Stimulated activated CD8-positive, alpha-beta memory T cell treated with anti-CD3 and anti-CD28 coated beads, Interleukin-12 subunit alpha, Interleukin-12 subunit beta, amount 100 ng/mL, for 24 hours (primary cell): ENCODE data around the gene DIAPH2.

Experiments
- DNase-seq: peaks from one replicate; pipeline ENCODE4 v3.0.0-alpha.2; 2020; ENCODE audit errors: extremely low read depth

The DIAPH2 gene

GRCh38 chrX:97168646-97169045 is 484.0 kb downstream of the DIAPH2 start:
- no peak for DNase-seq

GRCh38 chrX:97175147-97175546 is 490.5 kb downstream of the DIAPH2 start:
- DNase-seq, result no peak

GRCh38 chrX:97189668-97190067 is 505.0 kb downstream of the DIAPH2 start:
- DNase-seq, result no peak

GRCh38 chrX:97199501-97199900 is 514.9 kb downstream of the DIAPH2 start:
- DNase-seq, result no peak

- no peak for DNase-seq
Observed at GRCh38 chrX:97200454-97200853, 515.8 kb downstream of the DIAPH2 start.

GRCh38 chrX:97210501-97210900 is 525.9 kb downstream of the DIAPH2 start:
- no peak for DNase-seq

- no peak for DNase-seq
Observed at GRCh38 chrX:97211070-97211469, 526.4 kb downstream of the DIAPH2 start.

GRCh38 chrX:97215186-97215585 is 530.5 kb downstream of the DIAPH2 start:
- DNase-seq, result no peak

- no peak for DNase-seq
Observed at GRCh38 chrX:97224148-97224547, 539.5 kb downstream of the DIAPH2 start.

GRCh38 chrX:97229318-97229717 is 544.7 kb downstream of the DIAPH2 start:
- no peak for DNase-seq

GRCh38 chrX:97230948-97231347 is 546.3 kb downstream of the DIAPH2 start:
- DNase-seq, result no peak

- DNase-seq, result no peak
Observed at GRCh38 chrX:97234471-97235081, 549.9 kb downstream of the DIAPH2 start.

- DNase-seq, result no peak
Observed at GRCh38 chrX:97238632-97239031, 554.0 kb downstream of the DIAPH2 start.

GRCh38 chrX:97252111-97252510 is 567.5 kb downstream of the DIAPH2 start:
- DNase-seq, result no peak

- DNase-seq, result no peak
Observed at GRCh38 chrX:97260679-97261078, 576.0 kb downstream of the DIAPH2 start.

GRCh38 chrX:97266406-97267121 is 581.9 kb downstream of the DIAPH2 start:
- DNase-seq, result no peak

GRCh38 chrX:97267396-97268181 is 582.9 kb downstream of the DIAPH2 start:
- DNase-seq, result no peak

- no peak for DNase-seq
Observed at GRCh38 chrX:97268182-97268680, 583.6 kb downstream of the DIAPH2 start.

GRCh38 chrX:97284531-97284930 is 599.9 kb downstream of the DIAPH2 start:
- no peak for DNase-seq

GRCh38 chrX:97290199-97290598 is 605.6 kb downstream of the DIAPH2 start:
- no peak for DNase-seq

GRCh38 chrX:97294041-97294440 is 609.4 kb downstream of the DIAPH2 start:
- no peak for DNase-seq

GRCh38 chrX:97295954-97296353 is 611.3 kb downstream of the DIAPH2 start:
- no peak for DNase-seq
